Astrocyte of the cerebellum (primary cell): ENCODE measurements around the gene NDUFS5.
"Not testable (repeated sequence)": the region's sequence is repeated elsewhere in the genome, so short reads cannot be mapped to it uniquely, and the experiment has no call there.

ENCODE experiments used
- DNase-seq: peaks from one replicate; pipeline ENCODE4 v3.0.0-alpha.2; 2011; ENCODE audit warnings: low read depth
- H3K4me3 ChIP-seq: 2 replicates; pipeline ENCODE4 v1.5.1; 2011; ENCODE audit warnings: mild to moderate bottlenecking, low read depth, low read length, moderate library complexity
- CTCF ChIP-seq: IDR thresholded peaks from 2 replicates; pipeline ENCODE4 v1.5.1; 2012; ENCODE audit warnings: low read length, low read depth, moderate library complexity, mild to moderate bottlenecking; ENCODE audit errors: missing control alignments
- in situ Hi-C: cut with HindIII; loops from 2 replicates; pipeline ENCODE4 v1.10.0; 2017; ENCODE audit warnings: low sequenced_read_pairs

Gene NDUFS5

GRCh38 chr1:39048745-39049370, 22.7 kb downstream of the NDUFS5 start:
- in situ Hi-C loops, result no loop called here
- no peak overlapping the region for H3K4me3 ChIP-seq
- no peak for DNase-seq
- no peak for TF ChIP-seq CTCF

- in situ Hi-C loops, result no loop called here
- DNase-seq, result no peak
- no peak overlapping the region for H3K4me3 ChIP-seq
- no peak for TF ChIP-seq CTCF
These were observed 23.9 kb downstream of the NDUFS5 start for GRCh38 chr1:39050001-39050400.

GRCh38 chr1:39051193-39051850, 25.2 kb downstream of the NDUFS5 start:
- in situ Hi-C loops, H3K4me3 ChIP-seq, DNase-seq: not testable (repeated sequence)

GRCh38 chr1:39051956-39052355, 25.8 kb downstream of the NDUFS5 start:
- H3K4me3 ChIP-seq, result no peak overlapping the region
- in situ Hi-C loops, result no loop called here
- no peak for TF ChIP-seq CTCF
- no peak for DNase-seq

GRCh38 chr1:39055213-39055710, 29.1 kb downstream of the NDUFS5 start:
- in situ Hi-C loops, result not testable (repeated sequence)

GRCh38 chr1:39061516-39061915, 35.4 kb downstream of the NDUFS5 start:
- in situ Hi-C loops, DNase-seq, H3K4me3 ChIP-seq: not testable (repeated sequence)

More at GRCh38 chr1:39055213-39055710, 29.1 kb downstream of the NDUFS5 start:
- not testable (repeated sequence) for DNase-seq, H3K4me3 ChIP-seq

GRCh38 chr1:39061951-39062350, 35.8 kb downstream of the NDUFS5 start:
- no peak for DNase-seq
- in situ Hi-C loops, result no loop called here
- no peak overlapping the region for H3K4me3 ChIP-seq

More at GRCh38 chr1:39061951-39062350, 35.8 kb downstream of the NDUFS5 start:
- TF ChIP-seq CTCF, result no peak
